Measurements from ENCODE around the gene COG1.
A peak's percentile ranks its signal among the peaks of the same experiment; 100 is the strongest.

DNA sequence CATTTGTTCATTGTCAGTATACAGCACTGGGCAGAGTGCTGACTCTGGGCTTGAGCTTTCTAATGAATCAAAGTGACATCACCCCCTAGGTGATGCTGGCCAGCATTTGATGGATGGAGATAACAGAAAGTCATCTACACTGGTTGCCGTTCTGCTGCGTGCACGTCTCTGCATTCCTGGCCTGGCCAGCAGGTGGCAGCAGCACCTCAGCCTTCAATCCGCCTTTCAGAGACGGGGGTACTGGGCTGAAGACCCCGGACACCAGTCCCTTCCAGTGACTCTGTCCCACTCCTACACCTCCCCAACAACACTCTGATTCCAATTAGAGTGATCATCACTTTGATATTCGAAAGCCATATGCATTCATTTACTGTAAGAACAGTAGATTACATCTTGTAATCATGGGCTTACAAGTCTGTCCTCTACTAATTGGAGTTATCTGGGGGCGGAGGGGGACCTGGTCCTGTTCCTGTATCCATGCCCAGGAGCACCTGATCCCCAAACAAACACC is 62.9 kb downstream of the COG1 start:
- TF ChIP-seq, protein P1, sequence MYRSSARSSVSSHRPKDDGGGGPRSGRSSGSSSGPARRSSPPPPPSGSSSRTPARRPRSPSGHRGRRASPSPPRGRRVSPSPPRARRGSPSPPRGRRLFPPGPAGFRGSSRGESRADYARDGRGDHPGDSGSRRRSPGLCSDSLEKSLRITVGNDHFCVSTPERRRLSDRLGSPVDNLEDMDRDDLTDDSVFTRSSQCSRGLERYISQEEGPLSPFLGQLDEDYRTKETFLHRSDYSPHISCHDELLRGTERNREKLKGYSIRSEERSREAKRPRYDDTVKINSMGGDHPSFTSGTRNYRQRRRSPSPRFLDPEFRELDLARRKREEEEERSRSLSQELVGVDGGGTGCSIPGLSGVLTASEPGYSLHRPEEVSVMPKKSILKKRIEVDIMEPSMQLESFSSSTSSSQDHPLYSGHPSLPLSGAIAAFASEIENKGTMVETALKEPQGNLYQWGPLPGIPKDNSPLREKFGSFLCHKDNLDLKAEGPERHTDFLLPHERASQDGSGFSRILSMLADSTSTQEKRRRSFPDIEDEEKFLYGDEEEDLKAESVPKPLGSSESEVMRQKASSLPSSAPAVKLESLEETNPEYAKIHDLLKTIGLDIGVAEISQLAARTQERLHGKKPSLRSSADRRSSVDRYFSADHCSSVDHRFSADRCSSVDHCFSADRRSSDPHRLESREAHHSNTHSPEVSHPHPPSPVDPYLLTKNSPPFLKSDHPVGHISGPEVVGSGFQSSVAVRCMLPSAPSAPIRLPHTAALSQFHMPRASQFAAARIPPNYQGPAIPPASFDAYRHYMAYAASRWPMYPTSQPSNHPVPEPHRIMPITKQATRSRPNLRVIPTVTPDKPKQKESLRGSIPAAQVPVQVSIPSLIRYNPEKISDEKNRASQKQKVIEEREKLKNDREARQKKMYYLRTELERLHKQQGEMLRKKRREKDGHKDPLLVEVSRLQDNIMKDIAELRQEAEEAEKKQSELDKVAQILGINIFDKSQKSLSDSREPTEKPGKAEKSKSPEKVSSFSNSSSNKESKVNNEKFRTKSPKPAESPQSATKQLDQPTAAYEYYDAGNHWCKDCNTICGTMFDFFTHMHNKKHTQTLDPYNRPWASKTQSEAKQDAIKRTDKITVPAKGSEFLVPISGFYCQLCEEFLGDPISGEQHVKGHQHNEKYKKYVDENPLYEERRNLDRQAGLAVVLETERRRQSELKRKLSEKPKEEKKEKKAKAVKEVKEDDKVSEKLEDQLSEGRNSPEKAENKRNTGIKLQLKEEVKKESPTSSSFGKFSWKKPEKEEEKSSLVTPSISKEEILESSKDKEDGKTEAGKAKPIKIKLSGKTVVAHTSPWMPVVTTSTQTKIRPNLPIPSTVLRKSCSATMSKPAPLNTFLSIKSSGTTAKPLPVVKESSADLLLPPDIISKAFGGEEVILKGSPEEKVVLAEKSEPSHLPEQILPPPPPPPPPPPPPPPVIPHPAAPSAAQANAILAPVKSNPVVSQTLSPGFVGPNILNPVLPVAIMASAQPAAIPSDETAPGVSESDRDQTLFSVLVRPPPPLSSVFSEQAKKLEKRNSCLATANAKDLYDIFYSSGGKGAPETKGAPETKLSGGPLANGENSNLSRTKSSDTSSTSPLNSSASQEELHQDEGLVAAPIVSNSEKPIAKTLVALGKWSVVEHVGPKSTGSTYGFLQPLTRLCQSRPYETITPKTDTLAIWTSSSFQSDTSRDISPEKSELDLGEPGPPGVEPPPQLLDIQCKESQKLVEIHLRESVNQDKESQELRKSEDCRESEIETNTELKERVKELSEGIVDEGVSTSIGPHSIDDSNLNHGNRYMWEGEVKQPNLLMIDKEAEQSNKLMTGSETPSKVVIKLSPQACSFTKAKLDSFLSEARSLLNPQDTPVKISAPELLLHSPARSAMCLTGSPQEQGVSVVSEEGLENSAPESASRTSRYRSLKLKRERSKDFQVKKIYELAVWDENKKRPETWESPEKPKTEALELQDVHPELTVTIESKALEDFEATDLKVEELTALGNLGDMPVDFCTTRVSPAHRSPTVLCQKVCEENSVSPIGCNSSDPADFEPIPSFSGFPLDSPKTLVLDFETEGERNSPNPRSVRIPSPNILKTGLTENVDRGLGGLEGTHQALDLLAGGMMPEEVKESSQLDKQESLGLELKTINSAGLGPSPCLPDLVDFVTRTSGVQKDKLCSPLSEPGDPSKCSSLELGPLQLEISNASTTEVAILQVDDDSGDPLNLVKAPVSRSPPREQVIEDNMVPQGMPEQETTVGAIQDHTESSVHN (IDR thresholded peaks at IDR 0.05; ENCODE audit: borderline replicate concordance in 1 of 2, low read depth in 1 of 2), result no peak
- TF ChIP-seq, protein P2, sequence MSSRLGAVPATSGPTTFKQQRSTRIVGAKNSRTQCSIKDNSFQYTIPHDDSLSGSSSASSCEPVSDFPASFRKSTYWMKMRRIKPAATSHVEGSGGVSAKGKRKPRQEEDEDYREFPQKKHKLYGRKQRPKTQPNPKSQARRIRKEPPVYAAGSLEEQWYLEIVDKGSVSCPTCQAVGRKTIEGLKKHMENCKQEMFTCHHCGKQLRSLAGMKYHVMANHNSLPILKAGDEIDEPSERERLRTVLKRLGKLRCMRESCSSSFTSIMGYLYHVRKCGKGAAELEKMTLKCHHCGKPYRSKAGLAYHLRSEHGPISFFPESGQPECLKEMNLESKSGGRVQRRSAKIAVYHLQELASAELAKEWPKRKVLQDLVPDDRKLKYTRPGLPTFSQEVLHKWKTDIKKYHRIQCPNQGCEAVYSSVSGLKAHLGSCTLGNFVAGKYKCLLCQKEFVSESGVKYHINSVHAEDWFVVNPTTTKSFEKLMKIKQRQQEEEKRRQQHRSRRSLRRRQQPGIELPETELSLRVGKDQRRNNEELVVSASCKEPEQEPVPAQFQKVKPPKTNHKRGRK (tag; IDR thresholded peaks at IDR 0.05), result no peak
- no peak for TF ChIP-seq ZNF699 (CRISPR knock-in tag; IDR thresholded peaks at IDR 0.05; ENCODE audit: insufficient replicate concordance)
- TF ChIP-seq, protein P3, sequence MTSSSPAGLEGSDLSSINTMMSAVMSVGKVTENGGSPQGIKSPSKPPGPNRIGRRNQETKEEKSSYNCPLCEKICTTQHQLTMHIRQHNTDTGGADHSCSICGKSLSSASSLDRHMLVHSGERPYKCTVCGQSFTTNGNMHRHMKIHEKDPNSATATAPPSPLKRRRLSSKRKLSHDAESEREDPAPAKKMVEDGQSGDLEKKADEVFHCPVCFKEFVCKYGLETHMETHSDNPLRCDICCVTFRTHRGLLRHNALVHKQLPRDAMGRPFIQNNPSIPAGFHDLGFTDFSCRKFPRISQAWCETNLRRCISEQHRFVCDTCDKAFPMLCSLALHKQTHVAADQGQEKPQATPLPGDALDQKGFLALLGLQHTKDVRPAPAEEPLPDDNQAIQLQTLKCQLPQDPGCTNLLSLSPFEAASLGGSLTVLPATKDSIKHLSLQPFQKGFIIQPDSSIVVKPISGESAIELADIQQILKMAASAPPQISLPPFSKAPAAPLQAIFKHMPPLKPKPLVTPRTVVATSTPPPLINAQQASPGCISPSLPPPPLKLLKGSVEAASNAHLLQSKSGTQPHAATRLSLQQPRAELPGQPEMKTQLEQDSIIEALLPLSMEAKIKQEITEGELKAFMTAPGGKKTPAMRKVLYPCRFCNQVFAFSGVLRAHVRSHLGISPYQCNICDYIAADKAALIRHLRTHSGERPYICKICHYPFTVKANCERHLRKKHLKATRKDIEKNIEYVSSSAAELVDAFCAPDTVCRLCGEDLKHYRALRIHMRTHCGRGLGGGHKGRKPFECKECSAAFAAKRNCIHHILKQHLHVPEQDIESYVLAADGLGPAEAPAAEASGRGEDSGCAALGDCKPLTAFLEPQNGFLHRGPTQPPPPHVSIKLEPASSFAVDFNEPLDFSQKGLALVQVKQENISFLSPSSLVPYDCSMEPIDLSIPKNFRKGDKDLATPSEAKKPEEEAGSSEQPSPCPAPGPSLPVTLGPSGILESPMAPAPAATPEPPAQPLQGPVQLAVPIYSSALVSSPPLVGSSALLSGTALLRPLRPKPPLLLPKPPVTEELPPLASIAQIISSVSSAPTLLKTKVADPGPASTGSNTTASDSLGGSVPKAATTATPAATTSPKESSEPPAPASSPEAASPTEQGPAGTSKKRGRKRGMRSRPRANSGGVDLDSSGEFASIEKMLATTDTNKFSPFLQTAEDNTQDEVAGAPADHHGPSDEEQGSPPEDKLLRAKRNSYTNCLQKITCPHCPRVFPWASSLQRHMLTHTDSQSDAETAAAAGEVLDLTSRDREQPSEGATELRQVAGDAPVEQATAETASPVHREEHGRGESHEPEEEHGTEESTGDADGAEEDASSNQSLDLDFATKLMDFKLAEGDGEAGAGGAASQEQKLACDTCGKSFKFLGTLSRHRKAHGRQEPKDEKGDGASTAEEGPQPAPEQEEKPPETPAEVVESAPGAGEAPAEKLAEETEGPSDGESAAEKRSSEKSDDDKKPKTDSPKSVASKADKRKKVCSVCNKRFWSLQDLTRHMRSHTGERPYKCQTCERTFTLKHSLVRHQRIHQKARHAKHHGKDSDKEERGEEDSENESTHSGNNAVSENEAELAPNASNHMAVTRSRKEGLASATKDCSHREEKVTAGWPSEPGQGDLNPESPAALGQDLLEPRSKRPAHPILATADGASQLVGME (CRISPR knock-in tag; IDR thresholded peaks at IDR 0.05), result peak; percentile 94
- no peak for TF ChIP-seq NCOR1 (IDR thresholded peaks at IDR 0.05)
- TF ChIP-seq U2AF2 (optimal IDR thresholded peaks at IDR 0.05; ENCODE audit: low read depth, low read length), result no peak
- TF ChIP-seq ILF3 (IDR thresholded peaks at IDR 0.05; ENCODE audit: borderline replicate concordance), result no peak
- no peak for TF ChIP-seq EZH2 (IDR thresholded peaks at IDR 0.05; ENCODE audit: borderline replicate concordance, low read depth, low read length)
- TF ChIP-seq CBFA2T3 (IDR thresholded peaks at IDR 0.05), result no peak
- TF ChIP-seq LARP7 (IDR thresholded peaks at IDR 0.05), result no peak
- TF ChIP-seq SMARCC2 (IDR thresholded peaks at IDR 0.05; ENCODE audit: low read depth), result no peak

All from K562 (cell line).